ENCODE results near the gene TARBP1.
"Not testable (repeated sequence)": the region's sequence is repeated elsewhere in the genome, so short reads cannot be mapped to it uniquely, and the experiment has no call there.

TARBP1 gene

GRCh38 chr1:234369033-234369430 lies 109.9 kb downstream of the TARBP1 start:
- in situ Hi-C loops (cut with MboI; ENCODE audit: low pct_unique_long_range_greater_than_20kb, low sequenced_read_pairs, unreplicated experiment), result no loop called here
- DNase-seq (ENCODE audit: low spot score), result no peak
- TF ChIP-seq, protein P1, sequence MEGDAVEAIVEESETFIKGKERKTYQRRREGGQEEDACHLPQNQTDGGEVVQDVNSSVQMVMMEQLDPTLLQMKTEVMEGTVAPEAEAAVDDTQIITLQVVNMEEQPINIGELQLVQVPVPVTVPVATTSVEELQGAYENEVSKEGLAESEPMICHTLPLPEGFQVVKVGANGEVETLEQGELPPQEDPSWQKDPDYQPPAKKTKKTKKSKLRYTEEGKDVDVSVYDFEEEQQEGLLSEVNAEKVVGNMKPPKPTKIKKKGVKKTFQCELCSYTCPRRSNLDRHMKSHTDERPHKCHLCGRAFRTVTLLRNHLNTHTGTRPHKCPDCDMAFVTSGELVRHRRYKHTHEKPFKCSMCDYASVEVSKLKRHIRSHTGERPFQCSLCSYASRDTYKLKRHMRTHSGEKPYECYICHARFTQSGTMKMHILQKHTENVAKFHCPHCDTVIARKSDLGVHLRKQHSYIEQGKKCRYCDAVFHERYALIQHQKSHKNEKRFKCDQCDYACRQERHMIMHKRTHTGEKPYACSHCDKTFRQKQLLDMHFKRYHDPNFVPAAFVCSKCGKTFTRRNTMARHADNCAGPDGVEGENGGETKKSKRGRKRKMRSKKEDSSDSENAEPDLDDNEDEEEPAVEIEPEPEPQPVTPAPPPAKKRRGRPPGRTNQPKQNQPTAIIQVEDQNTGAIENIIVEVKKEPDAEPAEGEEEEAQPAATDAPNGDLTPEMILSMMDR (IDR thresholded peaks at IDR 0.05; ENCODE audit: extremely low read depth, insufficient read depth, missing control alignments), result no peak

- in situ Hi-C loops (cut with MboI; ENCODE audit: low pct_unique_long_range_greater_than_20kb, low sequenced_read_pairs, unreplicated experiment), result no loop called here
- no peak for DNase-seq (ENCODE audit: low spot score)
- TF ChIP-seq, protein P1 (IDR thresholded peaks at IDR 0.05; ENCODE audit: extremely low read depth, insufficient read depth, missing control alignments), result no peak
Measured at GRCh38 chr1:234368320-234369032, 110.5 kb downstream of the TARBP1 start.

DNA sequence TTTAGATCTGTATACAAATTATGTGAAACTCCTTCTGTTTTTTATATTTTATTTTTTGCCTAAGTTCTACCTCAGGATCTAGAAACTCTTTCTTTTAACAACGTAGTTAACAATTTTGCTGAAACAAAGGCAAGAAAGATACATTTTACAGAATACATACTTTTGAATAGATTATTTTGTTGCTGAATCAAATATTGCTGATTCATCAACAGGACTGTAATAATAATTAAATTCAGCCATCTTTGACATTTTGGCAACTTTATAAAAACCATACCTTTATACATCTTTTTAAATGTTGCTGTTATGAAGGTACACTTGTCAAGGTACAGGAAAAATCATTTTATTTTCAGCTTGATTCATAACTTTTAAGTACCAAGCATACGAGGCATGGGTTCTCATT lies 116.4 kb downstream of the TARBP1 start:
- TF ChIP-seq, protein P1 (IDR thresholded peaks at IDR 0.05; ENCODE audit: extremely low read depth, insufficient read depth, missing control alignments), result no peak
- DNase-seq (ENCODE audit: low spot score), result no peak
- in situ Hi-C loops (cut with MboI; ENCODE audit: low pct_unique_long_range_greater_than_20kb, low sequenced_read_pairs, unreplicated experiment), result no loop called here

DNA sequence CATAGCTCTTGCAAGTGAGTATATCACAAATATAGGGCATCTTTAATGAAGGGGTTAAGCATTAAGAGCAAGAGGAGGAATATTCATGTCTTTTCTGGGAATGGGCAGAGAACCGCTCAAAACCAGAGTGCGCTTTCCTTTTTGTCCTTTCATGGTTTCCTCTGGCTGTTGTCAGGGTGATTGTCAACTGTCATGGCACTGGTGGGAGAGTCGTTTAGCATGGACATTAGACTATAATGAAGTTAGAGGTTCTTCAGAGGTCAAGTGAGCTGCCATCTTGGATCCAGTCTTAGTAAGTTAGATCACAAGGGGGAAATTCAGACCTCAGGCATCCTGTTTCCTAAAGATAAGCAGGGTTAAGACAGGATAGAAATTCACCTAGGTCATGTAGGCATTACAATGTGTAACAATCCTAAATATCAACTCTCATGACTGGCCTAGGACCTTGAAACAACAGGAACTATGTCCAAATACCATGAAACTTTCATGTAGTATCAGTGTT lies 117.8 kb downstream of the TARBP1 start:
- DNase-seq (ENCODE audit: low spot score), result no peak
- TF ChIP-seq, protein P1 (IDR thresholded peaks at IDR 0.05; ENCODE audit: extremely low read depth, insufficient read depth, missing control alignments), result no peak
- in situ Hi-C loops (cut with MboI; ENCODE audit: low pct_unique_long_range_greater_than_20kb, low sequenced_read_pairs, unreplicated experiment), result no loop called here

GRCh38 chr1:234357831-234358230 lies 121.1 kb downstream of the TARBP1 start:
- DNase-seq (ENCODE audit: low spot score), result no peak
- TF ChIP-seq, protein P1 (IDR thresholded peaks at IDR 0.05; ENCODE audit: extremely low read depth, insufficient read depth, missing control alignments), result no peak
- in situ Hi-C loops (cut with MboI; ENCODE audit: low pct_unique_long_range_greater_than_20kb, low sequenced_read_pairs, unreplicated experiment), result no loop called here

DNA sequence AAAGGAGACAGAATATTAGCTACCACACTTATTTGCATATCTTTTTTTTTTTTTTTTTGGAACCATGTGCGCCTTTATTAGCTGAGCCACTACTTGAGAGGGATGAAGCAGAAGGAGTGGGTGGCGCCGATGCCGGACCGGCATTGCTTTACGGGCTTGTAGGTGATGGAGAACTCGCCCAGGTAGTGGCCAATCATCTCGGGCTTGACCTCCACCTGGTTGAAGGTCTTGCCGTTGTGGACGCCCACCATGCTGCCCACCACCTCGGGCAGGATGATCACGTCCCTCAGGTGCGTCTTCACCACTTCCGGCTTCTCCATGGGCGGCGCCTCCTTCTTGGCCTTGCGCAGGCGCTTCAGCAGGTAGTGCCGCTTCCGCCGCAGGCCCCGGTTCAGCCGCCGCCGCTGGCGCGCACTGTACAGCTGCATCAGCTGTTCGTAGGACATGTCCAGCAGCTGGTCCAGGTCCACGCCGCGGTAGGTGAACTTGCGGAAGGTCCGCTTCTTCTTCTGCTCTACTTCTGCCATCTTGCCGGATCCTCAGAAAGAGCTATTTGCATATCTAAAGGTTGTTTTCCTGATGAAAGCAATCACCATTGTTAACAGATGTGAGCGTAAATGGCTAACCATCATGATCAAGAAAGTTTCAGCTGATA lies 122.2 kb downstream of the TARBP1 start:
- DNase-seq (ENCODE audit: low spot score); in situ Hi-C loops (cut with MboI; ENCODE audit: low pct_unique_long_range_greater_than_20kb, low sequenced_read_pairs, unreplicated experiment): not testable (repeated sequence)
